GM12892 (cell line): ENCODE measurements around the gene MFAP3L.

Experiments
- DNase-seq: peaks from one replicate; pipeline ENCODE4 v3.0.0; 2011; ENCODE audit not compliant: insufficient read length
- FAIRE-seq: peaks from 2 replicates; lab custom pipeline; 2011; peaks lifted over from hg19 to GRCh38; lab: Jason Lieb, UNC
- POLR2A ChIP-seq: IDR thresholded peaks from 2 replicates; pipeline ENCODE4 v1.6.1; 2011; ENCODE audit warnings: low read depth, low read length, control low read depth
- POLR2AphosphoS5 ChIP-seq: IDR thresholded peaks from 2 replicates; pipeline ENCODE4 v1.6.1; 2011; ENCODE audit warnings: low read depth, low read length, control low read depth
- TAF1 ChIP-seq: IDR thresholded peaks from 2 replicates; pipeline ENCODE4 v1.6.1; 2011; ENCODE audit warnings: low read depth, mild to moderate bottlenecking, control low read depth, low read length, borderline replicate concordance

Gene MFAP3L

DNA sequence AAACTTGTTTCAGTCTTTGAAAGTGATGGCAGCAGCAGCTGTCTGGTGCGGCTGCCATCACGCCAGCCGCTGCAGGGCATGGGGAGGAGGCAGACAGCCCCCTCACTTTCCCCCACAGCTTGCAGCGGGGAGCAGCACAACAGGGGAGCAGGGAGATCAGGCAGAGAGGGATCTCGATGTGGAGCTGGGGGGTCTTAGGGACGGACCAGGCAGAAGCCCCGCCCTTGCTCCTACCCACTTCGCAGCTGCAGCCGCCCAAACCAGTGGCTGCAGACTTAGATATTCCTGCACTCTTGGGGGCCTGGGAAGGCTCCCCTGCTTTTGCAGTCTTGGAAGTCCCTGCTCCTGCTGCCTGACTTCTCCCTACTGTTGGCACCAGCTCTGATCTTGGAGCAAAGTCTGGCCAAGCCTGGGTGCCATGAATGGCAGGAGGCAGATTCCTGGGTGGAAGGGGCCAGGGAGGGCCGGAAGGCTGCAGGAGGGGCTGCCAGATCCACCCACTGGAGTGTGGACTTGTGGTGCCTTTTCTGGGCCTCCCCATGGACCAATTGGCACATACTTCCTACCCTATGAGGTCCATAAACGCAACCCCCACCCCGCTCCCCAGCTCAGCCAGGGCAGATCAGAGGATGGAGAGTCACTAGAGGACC is 14.0 kb upstream of the MFAP3L start:
- FAIRE-seq (no peak), DNase-seq (no peak)
- TF ChIP-seq TAF1 (no peak), POLR2A (no peak), POLR2AphosphoS5 (no peak)

DNA sequence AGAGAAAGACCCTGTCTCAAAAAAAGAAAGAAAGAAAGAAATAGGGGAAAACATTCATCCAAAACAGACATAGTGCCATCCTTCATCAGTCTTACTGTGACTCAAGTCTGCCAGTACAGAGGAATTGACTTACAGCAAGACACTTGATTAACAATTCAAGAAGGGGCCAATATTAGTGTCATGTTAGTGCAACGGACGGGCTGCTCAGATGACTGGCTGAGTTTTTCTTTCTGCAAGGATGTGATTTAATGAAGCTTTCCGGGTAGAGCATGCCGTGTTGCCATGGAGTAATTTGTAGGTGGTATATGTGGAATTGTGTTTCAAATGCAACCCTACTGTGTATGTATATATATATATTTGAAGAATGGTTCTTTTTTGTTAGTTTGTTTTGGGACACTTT is 12.6 kb upstream of the MFAP3L start:
- DNase-seq (no peak), FAIRE-seq (no peak)
- TF ChIP-seq TAF1 (no peak), POLR2AphosphoS5 (no peak), POLR2A (no peak)

DNA sequence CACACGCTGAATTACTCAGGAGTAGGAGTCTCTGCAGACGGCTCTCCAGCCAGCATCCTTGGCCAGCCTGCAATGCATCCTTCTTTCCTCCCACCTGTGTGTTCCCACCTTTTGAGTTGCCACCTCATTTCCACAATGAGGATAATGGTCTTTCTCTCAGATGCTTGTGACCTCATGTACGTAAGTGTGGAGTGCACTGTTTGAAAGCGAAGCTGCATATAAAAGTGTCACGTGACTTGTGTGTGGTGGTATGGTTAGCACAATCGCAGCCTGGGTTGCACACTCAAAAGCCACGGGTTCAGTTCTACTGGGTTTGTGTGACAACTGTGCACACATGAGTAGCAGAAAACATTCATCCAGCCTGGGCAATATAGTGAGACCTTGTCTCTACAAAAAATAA is 12.0 kb upstream of the MFAP3L start:
- FAIRE-seq, result no peak
- DNase-seq, result no peak
- TF ChIP-seq TAF1, result no peak
- TF ChIP-seq POLR2A, result no peak
- no peak for TF ChIP-seq POLR2AphosphoS5

DNA sequence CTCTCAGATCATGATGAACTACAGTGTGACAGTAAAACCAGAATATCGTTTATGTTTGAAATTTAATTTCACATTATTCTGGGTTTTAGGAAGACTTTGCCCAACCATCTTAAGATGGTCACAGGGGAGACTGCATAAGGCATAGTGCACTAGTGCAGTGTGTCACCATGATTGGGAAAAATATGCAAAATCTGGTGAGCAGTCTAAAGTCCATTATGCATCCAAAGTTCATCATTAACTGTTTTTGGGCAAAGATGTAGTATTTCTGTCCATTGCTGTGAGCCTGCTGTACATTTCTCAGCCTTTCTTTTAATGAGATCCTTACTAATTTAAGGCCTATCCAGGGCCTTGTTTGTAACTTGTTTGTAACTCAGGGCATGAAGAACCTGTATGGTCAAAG is 11.3 kb upstream of the MFAP3L start:
- no peak for FAIRE-seq
- TF ChIP-seq POLR2AphosphoS5 (no peak), TAF1 (no peak), POLR2A (no peak)
- DNase-seq, result no peak

DNA sequence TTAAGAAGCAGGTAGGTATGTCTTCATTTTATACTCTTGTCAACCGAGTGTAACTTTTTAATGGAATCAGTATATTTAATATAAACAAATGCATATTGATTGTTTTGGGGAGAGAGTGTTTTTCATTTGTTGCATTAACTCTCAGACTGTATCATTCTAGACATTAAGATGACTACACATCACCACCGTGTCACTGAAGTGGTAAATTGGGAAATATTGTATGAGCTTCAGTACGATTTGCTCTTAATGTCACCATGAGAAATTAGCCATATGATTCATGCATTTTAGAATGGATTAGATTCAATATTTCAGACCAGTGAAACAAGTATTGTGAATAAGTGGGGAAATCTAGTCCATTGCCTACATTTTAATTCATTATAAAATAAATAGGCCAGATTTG is 9.7 kb upstream of the MFAP3L start:
- FAIRE-seq (no peak), DNase-seq (no peak)
- no peak for TF ChIP-seq POLR2A
- TF ChIP-seq TAF1, result no peak
- TF ChIP-seq POLR2AphosphoS5, result no peak

DNA sequence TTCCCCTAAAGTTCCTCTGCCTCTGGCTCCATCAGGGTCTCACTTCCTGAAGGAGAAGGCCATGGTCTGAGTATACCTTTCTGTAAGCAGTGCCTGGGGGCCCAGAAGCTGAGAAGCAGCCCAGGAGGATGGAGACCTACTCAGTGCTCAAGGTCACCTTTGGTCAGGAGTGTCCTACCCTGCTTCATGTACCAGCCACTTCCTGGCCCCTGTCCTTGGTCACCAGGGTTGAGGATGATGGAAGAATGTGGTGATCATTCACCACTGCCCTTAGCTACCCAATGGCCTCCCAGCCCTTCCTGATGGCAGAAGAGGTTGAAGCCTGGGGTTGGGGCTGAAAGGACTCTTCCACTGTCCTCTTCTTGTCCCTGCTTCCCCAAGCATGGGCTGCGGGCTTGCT is 9.0 kb upstream of the MFAP3L start:
- no peak for DNase-seq
- TF ChIP-seq POLR2A, result no peak
- no peak for TF ChIP-seq POLR2AphosphoS5
- no peak for TF ChIP-seq TAF1
- no peak for FAIRE-seq

DNA sequence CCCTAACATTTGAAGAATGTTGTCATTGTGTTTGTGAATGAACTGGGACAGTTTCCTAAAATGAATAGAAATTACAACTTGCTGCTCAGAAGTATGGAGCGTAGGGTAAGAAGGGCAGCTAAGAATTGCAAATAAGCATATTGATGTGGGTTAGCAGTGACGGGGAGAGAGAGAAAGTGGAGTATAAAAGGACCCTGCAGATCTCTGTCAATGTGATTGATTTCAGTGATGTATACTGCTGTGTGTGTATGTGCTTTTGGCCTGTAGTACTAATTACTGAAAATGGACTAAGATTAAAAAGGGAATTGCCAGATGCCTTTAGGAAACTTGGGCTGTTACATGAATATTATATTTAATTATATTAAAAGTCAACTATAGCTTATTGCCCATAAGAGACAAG is 7.8 kb upstream of the MFAP3L start:
- TF ChIP-seq POLR2AphosphoS5 (no peak), POLR2A (no peak), TAF1 (no peak)
- FAIRE-seq (no peak), DNase-seq (no peak)

DNA sequence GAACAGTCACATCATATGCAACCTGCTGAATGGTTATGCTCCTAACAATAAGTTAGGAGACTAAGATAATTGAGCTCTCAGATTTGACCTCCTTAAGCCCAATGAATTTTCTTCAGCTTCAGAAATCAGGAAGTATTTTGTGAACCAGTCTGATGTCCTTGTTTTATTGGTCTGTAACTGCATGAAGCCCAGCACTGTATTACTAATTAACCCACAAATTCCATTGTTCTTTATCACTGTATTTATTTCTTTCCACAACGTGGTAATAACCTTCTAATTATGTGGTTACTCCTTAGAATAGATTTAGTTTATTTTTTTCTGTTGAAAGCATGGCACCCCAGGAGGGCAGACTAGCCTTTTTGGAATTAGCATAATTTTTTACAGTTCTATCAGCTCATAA is 3.9 kb upstream of the MFAP3L start:
- TF ChIP-seq POLR2AphosphoS5, result no peak
- no peak for TF ChIP-seq POLR2A
- TF ChIP-seq TAF1, result no peak
- DNase-seq, result no peak
- no peak for FAIRE-seq

DNA sequence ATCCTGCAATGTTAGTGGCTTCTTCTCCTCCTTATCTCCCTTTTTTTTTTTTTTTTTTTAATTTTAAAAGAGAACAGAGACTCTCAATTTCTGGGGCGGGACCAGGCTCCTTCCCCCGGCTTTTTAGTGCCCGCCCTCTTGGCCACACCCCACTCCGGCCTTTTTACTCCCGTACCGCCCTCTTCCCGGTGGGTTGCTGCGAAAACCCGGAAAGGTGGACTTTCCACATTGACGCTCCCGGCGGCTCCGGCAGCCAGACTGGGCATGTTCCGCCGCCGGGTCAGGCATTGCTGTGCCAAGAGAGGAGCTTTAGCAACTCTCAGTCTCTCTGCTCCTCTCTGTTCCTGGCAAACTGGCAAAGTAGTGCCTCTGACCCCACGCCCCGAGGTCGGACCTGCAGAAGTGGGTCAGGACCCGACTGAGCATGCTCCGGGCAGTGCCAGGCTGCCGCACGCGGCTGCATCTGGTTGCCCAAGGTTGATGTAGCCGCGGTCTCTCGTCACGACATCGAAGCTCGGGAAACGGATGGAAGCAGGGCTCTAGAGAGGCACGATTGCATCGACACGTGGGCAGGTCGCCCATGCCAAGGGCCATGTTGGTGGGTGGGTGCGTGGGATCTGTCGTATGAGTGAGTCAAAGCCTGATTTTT is 1.1 kb upstream of the MFAP3L start:
- FAIRE-seq (peak; percentile 80), DNase-seq (peak; percentile 73)
- TF ChIP-seq TAF1 (no peak), POLR2AphosphoS5 (no peak), POLR2A (no peak)

DNA sequence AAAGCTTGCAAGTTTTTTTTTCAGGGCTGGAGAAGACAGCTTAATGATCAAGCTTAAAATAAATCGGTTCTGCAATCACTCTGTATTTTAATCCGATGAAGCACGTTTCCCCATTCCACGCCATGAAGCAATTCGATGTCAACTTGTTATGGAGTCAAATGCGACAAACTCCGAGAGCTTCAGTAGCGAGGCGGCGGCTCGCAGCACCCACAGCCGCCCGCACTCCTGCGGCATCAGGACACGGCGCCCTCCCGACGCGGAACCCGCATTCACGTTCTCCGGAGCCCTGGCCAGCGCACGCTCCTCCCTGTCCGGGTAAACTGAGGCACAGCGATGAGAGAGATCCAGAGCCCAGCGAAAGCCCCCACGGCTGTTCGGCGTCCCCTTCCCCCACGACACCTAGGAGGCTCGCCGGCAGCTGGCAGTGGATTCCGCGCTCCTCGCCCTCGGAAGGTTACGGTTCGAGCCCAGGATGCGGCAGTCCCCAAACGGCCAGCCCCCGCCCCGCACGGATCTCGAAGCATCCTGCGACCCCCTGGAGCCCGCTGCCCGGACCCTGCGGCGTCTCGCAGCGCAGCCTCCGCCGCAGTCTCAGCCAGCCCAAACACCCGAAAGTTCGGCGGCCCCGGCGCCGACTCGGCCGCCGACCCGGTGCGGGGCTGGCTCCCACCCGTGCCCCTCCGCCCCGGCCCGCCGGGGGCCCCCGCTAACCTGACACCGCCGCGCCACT is 507 bp downstream of the MFAP3L start:
- FAIRE-seq, result no peak
- TF ChIP-seq POLR2AphosphoS5 (no peak), POLR2A (no peak), TAF1 (no peak)
- no peak for DNase-seq

DNA sequence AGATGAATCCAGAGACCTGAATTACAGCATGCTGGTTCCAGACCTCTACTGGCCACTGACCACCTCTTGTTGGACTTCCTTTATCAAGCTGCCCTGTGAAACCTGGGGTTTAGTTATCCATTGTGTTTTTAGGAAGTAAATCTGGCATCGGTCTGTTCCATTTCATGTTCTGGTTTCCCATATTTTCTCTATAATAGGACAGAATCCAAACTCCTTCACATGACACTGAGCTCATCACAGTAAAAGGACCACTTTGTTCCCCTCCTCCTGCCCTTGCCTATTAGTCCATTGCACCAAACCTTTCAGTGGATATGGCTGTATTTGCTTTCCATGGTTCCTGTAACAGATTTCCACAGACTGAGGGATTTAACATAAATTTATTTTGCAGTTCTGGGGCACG is 4.0 kb downstream of the MFAP3L start:
- FAIRE-seq, result no peak

DNA sequence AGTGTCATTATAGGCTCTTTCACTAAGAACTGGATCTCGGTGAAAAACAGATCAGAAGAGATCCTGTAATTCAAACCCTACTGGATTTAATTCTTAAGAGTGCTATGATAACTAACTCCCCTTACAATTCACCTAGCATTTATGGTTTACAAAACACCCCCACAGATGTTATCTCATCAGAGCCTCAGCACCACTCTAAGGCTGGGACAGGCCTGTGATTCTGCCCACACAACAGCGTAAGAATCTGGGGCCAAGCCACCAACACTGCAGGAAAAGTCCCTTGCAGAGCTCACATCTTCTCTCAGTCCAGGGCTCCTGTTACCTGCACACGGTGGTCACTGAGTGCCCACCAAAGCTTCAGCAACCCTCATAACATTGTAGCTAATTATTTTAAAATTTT is 8.9 kb downstream of the MFAP3L start:
- TF ChIP-seq POLR2A (no peak), TAF1 (no peak), POLR2AphosphoS5 (no peak)
- FAIRE-seq, result no peak
- no peak for DNase-seq

More for the DNA sequence above, 4.0 kb downstream of the MFAP3L start:
- TF ChIP-seq POLR2A, result no peak
- no peak for TF ChIP-seq POLR2AphosphoS5
- no peak for TF ChIP-seq TAF1
- no peak for DNase-seq
